Kidney capillary endothelial cell (primary cell): Measurements from ENCODE around the gene C14orf132.
"Not testable (repeated sequence)": the region's sequence is repeated elsewhere in the genome, so short reads cannot be mapped to it uniquely, and the experiment has no call there.

Source experiments
- DNase-seq: peaks from one replicate; pipeline ENCODE4 v3.0.0-alpha.2; 2018; ENCODE audit warnings: low spot score

C14orf132 gene

GRCh38 chr14:96060186-96060933 lies 21.2 kb downstream of the C14orf132 start:
- DNase-seq = no peak

DNA sequence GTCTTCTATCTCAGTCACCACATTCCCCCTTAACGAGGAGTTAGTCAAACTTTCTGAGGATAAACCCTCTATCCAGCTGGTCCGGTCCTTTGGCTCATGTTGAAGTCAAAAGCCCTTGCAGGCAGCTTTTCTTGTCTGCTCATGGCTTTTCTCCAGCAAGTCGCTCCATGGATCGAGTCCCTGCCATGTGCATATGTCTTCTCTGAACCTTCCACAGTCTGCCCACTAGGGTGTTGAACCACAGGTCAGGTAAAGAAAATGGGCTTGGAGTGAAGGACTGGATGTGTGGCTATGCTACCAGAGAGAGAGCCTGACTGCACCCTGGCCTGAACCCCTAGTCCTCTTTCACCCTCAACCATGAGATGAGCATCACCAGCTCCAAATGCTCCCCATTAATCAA lies 22.8 kb downstream of the C14orf132 start:
- no peak for DNase-seq

- DNase-seq = no peak
Measured at GRCh38 chr14:96062506-96062905, 23.3 kb downstream of the C14orf132 start.

DNA sequence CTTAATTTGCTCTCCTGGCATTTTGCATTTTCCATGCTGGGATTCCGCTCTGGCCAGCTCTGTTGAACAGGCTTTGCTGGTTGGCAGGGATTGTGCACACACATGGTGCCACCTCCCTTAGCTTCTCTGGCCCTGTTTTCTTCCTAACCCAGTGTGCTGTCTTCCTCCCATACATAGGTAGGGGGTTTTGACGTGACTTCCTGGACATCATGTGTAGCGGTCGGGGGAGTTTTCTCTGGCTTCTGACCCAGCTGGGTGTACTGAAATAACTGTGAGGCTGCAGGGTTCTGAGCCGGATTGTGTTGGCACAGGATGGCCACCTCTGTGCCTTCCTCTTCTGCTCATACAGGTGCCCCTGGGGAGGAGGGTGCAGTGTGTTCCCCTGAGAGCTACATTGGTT lies 25.7 kb downstream of the C14orf132 start:
- no peak for DNase-seq

DNA sequence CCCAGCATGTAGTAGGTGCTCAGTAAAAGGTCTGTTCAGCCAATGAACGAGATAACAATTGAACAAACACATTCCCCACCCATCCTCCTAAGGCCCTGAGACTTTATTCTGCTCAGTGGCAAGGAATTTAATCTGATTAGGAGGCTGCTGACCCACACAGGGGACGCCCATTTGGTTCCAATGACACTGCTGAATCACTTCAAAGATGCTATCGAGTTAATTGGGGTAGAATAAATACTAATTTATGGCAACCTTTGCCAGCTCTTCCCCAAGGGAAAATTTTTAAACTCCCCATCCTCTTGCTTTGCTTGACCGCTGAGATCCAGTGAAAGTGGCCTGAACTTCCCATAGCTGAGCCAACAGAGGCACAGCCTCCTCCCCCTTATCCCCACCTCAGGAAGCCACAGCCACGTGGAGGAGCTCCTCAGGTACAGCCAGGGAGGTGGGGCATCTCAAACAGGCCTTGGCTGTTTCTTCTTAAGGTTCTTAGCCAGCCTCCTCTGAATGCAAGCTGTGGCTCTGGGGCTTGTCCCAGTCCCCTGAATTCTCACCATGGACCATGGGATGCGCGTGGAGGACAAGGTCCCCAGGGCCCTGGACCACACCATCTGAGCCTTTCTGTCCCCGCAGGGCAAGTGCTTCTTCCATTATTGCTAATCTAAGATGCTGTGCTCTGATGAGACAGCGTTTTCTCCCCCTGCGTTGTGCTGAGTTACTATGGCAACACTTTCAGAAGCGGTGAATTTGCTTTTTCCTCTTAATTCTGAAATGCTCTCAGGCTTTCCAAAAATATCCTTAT lies 26.7 kb downstream of the C14orf132 start:
- no peak for DNase-seq

GRCh38 chr14:96066976-96067375 lies 27.8 kb downstream of the C14orf132 start:
- DNase-seq = no peak

GRCh38 chr14:96067985-96068930 lies 29.1 kb downstream of the C14orf132 start:
- DNase-seq = no peak

DNA sequence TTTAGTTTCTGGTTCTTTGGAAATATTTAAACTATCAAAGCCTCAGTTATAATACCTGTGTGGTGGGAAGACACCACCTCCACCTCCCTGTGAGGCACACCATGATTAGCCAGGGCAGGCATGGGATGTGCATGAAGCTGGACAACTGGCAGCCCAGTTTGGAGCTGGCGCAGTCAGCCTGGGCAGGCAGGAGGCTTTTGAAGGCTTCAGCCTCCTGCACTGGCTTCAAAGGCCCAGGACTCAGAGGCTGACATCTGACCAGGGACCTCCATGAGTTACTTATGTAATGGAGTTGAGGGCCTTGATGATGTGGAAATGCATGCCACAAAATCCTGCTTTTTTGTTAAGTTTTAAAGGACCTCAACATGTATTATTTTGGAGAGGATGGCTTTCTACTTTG lies 30.3 kb downstream of the C14orf132 start:
- DNase-seq = no peak

- DNase-seq = no peak
Measured at GRCh38 chr14:96071561-96071960, 32.4 kb downstream of the C14orf132 start.

- DNase-seq = no peak
Measured at GRCh38 chr14:96072076-96072475, 32.9 kb downstream of the C14orf132 start.

DNA sequence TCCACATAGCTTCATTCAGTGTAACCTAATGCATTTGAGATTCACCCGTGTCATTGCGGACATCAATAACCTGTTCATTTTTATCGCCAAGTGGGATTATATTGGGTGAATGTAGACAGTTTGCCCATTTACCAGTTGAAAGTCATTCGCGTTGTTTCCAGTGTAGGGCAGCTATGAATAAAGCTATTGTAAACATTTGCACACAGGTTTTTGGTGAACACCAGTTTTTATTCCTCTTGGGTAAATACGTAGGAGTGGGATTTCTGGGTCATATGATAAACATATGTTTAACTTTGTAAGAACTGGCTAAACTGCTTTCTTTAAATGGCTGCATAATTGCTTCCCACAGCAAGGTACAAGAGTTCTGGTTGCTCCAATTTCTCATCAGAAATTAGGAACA lies 33.6 kb downstream of the C14orf132 start:
- DNase-seq = no peak

GRCh38 chr14:96073260-96074039 lies 34.3 kb downstream of the C14orf132 start:
- DNase-seq = not testable (repeated sequence)

GRCh38 chr14:96077983-96078624 lies 38.9 kb downstream of the C14orf132 start:
- DNase-seq = no peak

GRCh38 chr14:96078625-96079016 lies 39.5 kb downstream of the C14orf132 start:
- no peak for DNase-seq

DNA sequence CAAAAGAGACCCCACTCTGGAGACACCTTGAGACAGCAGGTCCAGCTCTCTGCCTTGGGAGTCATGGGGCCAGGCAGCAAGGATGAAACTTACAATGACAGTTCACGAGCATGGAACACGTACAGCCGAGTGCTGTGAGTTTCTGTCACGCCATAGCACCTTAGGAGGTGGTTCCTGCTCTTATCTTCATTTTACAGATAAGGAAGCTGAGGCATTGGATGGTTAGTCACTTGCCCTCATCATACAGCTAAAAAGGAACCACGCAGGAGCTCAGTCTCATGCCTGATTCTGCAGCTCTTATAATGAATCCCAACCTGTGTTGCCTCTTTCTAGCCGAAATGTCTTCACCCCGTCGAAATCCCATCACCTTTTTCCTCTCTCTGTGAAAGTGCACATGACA lies 39.9 kb downstream of the C14orf132 start:
- no peak for DNase-seq

GRCh38 chr14:96080571-96080970 lies 41.4 kb downstream of the C14orf132 start:
- no peak for DNase-seq

GRCh38 chr14:96081224-96081623 lies 42.1 kb downstream of the C14orf132 start:
- DNase-seq = no peak

DNA sequence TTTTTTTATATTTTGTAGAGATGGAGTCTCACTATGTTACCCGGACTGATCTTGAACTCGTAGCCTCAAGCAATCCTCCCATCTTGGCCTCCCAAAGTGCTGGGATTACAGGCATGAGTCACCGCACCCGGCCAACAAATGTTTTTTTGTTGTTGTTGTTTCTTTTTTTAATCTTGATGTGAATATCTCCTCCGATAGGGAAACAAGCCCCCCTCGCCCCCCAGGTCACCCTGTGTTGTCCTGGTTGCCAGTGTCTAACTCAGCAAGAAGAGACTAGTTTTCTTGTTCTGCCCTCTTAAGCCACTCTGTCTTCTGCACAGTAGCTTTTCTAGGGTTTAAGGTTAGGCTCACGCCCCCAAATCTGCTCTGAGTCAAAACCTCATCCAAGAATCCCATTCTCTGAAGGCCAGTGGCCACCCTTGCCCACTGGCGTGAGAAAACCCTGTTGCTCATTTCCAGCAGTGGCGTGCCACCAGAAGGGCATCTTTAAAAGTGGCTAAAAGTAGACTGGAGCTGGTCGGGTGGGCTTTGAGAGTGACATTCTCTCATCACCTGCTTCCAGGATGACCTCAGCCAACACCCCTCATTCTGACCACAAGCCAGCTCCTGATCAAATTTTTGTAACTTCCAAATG lies 42.7 kb downstream of the C14orf132 start:
- DNase-seq = no peak

- no peak for DNase-seq
Measured at GRCh38 chr14:96082420-96083300, 43.5 kb downstream of the C14orf132 start.
